ENCODE data around the gene ZFYVE27. TPM values are rescaled to one million over a fixed set of nuclear protein-coding genes. Genes with fewer than 3 reads are reported as not detected.

Gene ZFYVE27
- total RNA-seq, 1 donor from 2014 or later = 13.7 TPM

GRCh38 chr10:97734021-97734420 is 2.9 kb upstream of the ZFYVE27 start:
- Mint-ChIP-seq H3K36me3 (no peaks in the 10 kb centered on the region), H3K4me3 (no peak overlapping the region), H3K9me3 (peaks cover 3% of the 10 kb centered on the region), H3K27me3 (ENCODE audit: insufficient read depth, low read depth) (peaks cover 8% of the 10 kb centered on the region), H3K27ac (no peak overlapping the region), H3K4me1 (peaks cover 12% of the 10 kb centered on the region)
- peaks cover 17% of the 10 kb centered on the region for H3K79me2 ChIP-seq (ENCODE audit: low read depth)
- no peak for DNase-seq (ENCODE audit: low spot score)
- no peak overlapping the region for H2AFZ ChIP-seq (replicated peaks)
- H3F3A ChIP-seq (ENCODE audit: low read depth) = no peaks in the 10 kb centered on the region
- peaks cover 33% of the 10 kb centered on the region for H3K27me3 ChIP-seq
- no peak overlapping the region for H3K4me3 ChIP-seq
- no peak overlapping the region for H3K27ac ChIP-seq
- H3K9ac ChIP-seq = no peak overlapping the region
- no peaks in the 10 kb centered on the region for H3K36me3 ChIP-seq
- TF ChIP-seq CTCF (IDR thresholded peaks at IDR 0.05) = no peak
- no peak for TF ChIP-seq EZH2 (IDR thresholded peaks at IDR 0.05)
- no peak for TF ChIP-seq EZH2phosphoT487 (IDR thresholded peaks at IDR 0.05)
- H4K20me1 ChIP-seq (ENCODE audit: low read depth) = peaks cover 15% of the 10 kb centered on the region
- peaks cover 3% of the 10 kb centered on the region for H3K4me1 ChIP-seq
- H3K9me3 ChIP-seq (ENCODE audit: low read depth) = no peaks in the 10 kb centered on the region
- no peak overlapping the region for H3K4me2 ChIP-seq

- peak overlapping the region; percentile 72 for H3K27ac Mint-ChIP-seq
Measured at GRCh38 chr10:97736403-97736901, 476 bp upstream of the ZFYVE27 start.

GRCh38 chr10:97737770-97738265 is 890 bp downstream of the ZFYVE27 start:
- Mint-ChIP-seq H3K9me3 (peaks cover 2% of the 10 kb centered on the region), H3K36me3 (peaks cover 5% of the 10 kb centered on the region), H3K4me1 (peaks cover 40% of the 10 kb centered on the region), H3K27me3 (ENCODE audit: insufficient read depth, low read depth) (peaks cover 8% of the 10 kb centered on the region), H3K4me3 (peak overlapping the region; percentile 95), H3K27ac (peak overlapping the region; percentile 26)
- Histone ChIP-seq H2AFZ (replicated peaks) (peak overlapping the region; percentile 89), H3F3A (ENCODE audit: low read depth) (no peaks in the 10 kb centered on the region), H4K20me1 (ENCODE audit: low read depth) (peaks cover 29% of the 10 kb centered on the region), H3K9ac (peak overlapping the region; percentile 71), H3K4me2 (peak overlapping the region; percentile 96), H3K4me1 (peaks cover 3% of the 10 kb centered on the region), H3K9me3 (ENCODE audit: low read depth) (no peaks in the 10 kb centered on the region), H3K27ac (no peak overlapping the region), H3K4me3 (peak overlapping the region; percentile 88), H3K36me3 (no peaks in the 10 kb centered on the region), H3K79me2 (ENCODE audit: low read depth) (peaks cover 28% of the 10 kb centered on the region), H3K27me3 (peaks cover 33% of the 10 kb centered on the region)
- DNase-seq (ENCODE audit: low spot score) = no peak
- TF ChIP-seq EZH2phosphoT487 (IDR thresholded peaks at IDR 0.05) (no peak), CTCF (IDR thresholded peaks at IDR 0.05) (no peak), EZH2 (IDR thresholded peaks at IDR 0.05) (no peak)

More at GRCh38 chr10:97736403-97736901, 476 bp upstream of the ZFYVE27 start:
- Histone ChIP-seq H3K4me1 (peaks cover 3% of the 10 kb centered on the region), H3K27me3 (peaks cover 33% of the 10 kb centered on the region), H3K9me3 (ENCODE audit: low read depth) (no peaks in the 10 kb centered on the region), H3K36me3 (no peaks in the 10 kb centered on the region), H4K20me1 (ENCODE audit: low read depth) (peaks cover 27% of the 10 kb centered on the region), H3F3A (ENCODE audit: low read depth) (no peaks in the 10 kb centered on the region), H2AFZ (replicated peaks) (peak overlapping the region; percentile 78), H3K9ac (no peak overlapping the region), H3K4me3 (no peak overlapping the region), H3K79me2 (ENCODE audit: low read depth) (peaks cover 28% of the 10 kb centered on the region), H3K27ac (no peak overlapping the region), H3K4me2 (no peak overlapping the region)
- Mint-ChIP-seq H3K9me3 (peaks cover 2% of the 10 kb centered on the region), H3K27me3 (ENCODE audit: insufficient read depth, low read depth) (peaks cover 8% of the 10 kb centered on the region), H3K36me3 (peaks cover 2% of the 10 kb centered on the region), H3K4me1 (peaks cover 34% of the 10 kb centered on the region), H3K4me3 (peak overlapping the region; percentile 95)
- DNase-seq (ENCODE audit: low spot score) = no peak
- no peak for TF ChIP-seq EZH2phosphoT487 (IDR thresholded peaks at IDR 0.05)

- Histone ChIP-seq H4K20me1 (ENCODE audit: low read depth) (peaks cover 32% of the 10 kb centered on the region), H3K79me2 (ENCODE audit: low read depth) (peaks cover 28% of the 10 kb centered on the region), H3K27ac (no peak overlapping the region), H3K4me1 (peaks cover 3% of the 10 kb centered on the region), H3K4me2 (peak overlapping the region; percentile 96), H2AFZ (replicated peaks) (no peak overlapping the region), H3K9me3 (ENCODE audit: low read depth) (no peaks in the 10 kb centered on the region), H3K9ac (no peak overlapping the region), H3K27me3 (peaks cover 32% of the 10 kb centered on the region), H3K36me3 (no peaks in the 10 kb centered on the region), H3F3A (ENCODE audit: low read depth) (no peaks in the 10 kb centered on the region), H3K4me3 (no peak overlapping the region)
- peaks cover 7% of the 10 kb centered on the region for H3K36me3 Mint-ChIP-seq
- peaks cover 2% of the 10 kb centered on the region for H3K9me3 Mint-ChIP-seq
- H3K4me1 Mint-ChIP-seq = peaks cover 48% of the 10 kb centered on the region
- no peak overlapping the region for H3K27ac Mint-ChIP-seq
- TF ChIP-seq EZH2phosphoT487 (IDR thresholded peaks at IDR 0.05) (no peak), CTCF (IDR thresholded peaks at IDR 0.05) (no peak), EZH2 (IDR thresholded peaks at IDR 0.05) (no peak)
- DNase-seq (ENCODE audit: low spot score) = no peak
- H3K4me3 Mint-ChIP-seq = peak overlapping the region; percentile 95
- peaks cover 8% of the 10 kb centered on the region for H3K27me3 Mint-ChIP-seq (ENCODE audit: insufficient read depth, low read depth)
Measured at GRCh38 chr10:97738616-97739015, 1.7 kb downstream of the ZFYVE27 start.

Data from neural progenitor cell (in vitro differentiated cells).